PFSK-1 (cell line): ENCODE data around the gene PKIB.

Experiments
- FOXP2 ChIP-seq: optimal IDR thresholded peaks from 2 replicates; pipeline ENCODE3; 2011; ENCODE audit warnings: borderline replicate concordance, control low read depth, inconsistent platforms; ENCODE audit not compliant: insufficient read depth; ENCODE audit errors: extremely low read length, extremely low read depth
- POLR2AphosphoS5 ChIP-seq: IDR thresholded peaks from 2 replicates; pipeline ENCODE4 v1.6.1; 2012; ENCODE audit warnings: low read depth, mild to moderate bottlenecking, control low read depth, low read length, moderate library complexity
- REST ChIP-seq, 2 experiments: IDR thresholded peaks; 2 replicates each; pipeline versions ENCODE4 v1.6.1 to v1.8.0; 2011 to 2012; ENCODE audit warnings: low read depth in 2 of 2, low read length in 2 of 2, control low read depth in 1 of 2, inconsistent platforms in 1 of 2, mild to moderate bottlenecking in 1 of 2, moderate library complexity in 1 of 2; ENCODE audit not compliant: insufficient read depth in 1 of 2
- SIN3A ChIP-seq: IDR thresholded peaks from 2 replicates; pipeline ENCODE4 v1.6.1; 2012; ENCODE audit warnings: mild to moderate bottlenecking, low read length, moderate library complexity, borderline replicate concordance; ENCODE audit not compliant: insufficient read depth
- TAF1 ChIP-seq: IDR thresholded peaks from 2 replicates; pipeline ENCODE4 v1.6.1; 2012; ENCODE audit warnings: low read length, control low read depth, borderline replicate concordance; ENCODE audit not compliant: insufficient read depth

DNA sequence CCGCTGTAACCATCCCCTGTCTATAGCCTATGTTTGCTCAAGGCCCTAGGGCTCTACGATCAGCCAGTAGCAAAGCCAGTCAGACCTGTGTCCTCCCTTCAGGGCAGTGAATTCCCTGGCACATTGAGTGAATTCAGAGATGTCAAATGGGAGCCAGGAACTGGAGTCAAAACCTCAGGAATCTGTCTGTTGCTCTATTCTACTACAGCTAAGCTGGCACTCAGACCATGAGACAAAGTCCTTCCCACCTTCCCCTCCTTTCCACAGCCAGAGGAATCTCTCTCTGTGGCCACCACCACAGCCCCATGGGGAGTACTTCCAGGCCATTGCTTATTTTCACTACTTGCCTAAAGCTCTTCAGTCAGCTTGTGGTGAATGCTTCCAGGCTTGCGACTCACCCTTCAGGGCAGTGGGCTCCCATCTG, 82.0 kb downstream of the PKIB start:
- TF ChIP-seq TAF1 (no peak), FOXP2 (no peak), POLR2AphosphoS5 (no peak), SIN3A (no peak), REST (IDR thresholded peaks at IDR 0.05; ENCODE audit: insufficient read depth in 1 of 2, low read depth in 2 of 2, low read length in 2 of 2) (no peak)
